ENCODE results near the gene ALDH1A3. TPM values are rescaled to one million over a fixed set of nuclear protein-coding genes. Genes with fewer than 3 reads are reported as not detected.

Gene ALDH1A3
- total and polyA plus RNA-seq, 5 experiments from 2014 or later = not detected

DNA sequence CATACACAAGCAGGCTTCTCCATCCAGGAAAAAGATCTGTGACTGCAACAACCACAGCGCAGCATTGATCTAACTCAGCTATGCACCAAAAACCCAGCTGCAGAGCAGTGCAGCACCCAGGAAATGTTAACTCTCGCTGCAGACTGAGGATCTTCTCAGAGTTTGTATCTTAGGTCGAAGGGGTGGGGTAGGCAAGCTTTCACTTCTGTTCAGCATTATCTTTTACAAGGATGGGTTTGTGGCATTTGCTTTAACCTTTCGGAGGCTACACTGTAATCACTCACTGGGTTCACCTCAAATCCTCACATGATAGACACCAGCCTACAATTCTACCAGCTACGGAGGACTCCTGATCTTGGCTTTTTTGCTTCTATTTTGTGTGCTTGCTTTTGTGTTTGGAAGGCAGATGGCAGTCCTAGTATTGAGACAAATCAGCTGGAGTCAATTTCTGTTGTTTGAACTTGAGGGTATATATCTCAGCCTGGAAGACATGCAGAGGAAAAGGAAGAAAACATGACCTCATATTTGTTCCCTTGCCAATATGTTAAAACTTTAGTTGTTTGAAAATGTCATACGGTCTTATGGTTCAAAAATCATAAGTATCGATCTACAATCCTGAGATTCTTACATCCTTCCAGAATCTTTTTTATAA, 64.7 kb downstream of the ALDH1A3 start:
- Mint-ChIP-seq H3K27me3 (peaks cover 3 to 20% (median 11%) of the 10 kb centered on the region in 5 donors), H3K4me3 (no peak overlapping the region), H3K27ac (no peak overlapping the region), H3K4me1 (peaks cover 0 to 8% (median 0%) of the 10 kb centered on the region in 4 donors), H3K9me3 (no peaks in the 10 kb centered on the region), H3K36me3 (no peaks in the 10 kb centered on the region)
- POLR2A ChIA-PET = no interaction called here
- ATAC-seq (no peak), DNase-seq (no peak)

DNA sequence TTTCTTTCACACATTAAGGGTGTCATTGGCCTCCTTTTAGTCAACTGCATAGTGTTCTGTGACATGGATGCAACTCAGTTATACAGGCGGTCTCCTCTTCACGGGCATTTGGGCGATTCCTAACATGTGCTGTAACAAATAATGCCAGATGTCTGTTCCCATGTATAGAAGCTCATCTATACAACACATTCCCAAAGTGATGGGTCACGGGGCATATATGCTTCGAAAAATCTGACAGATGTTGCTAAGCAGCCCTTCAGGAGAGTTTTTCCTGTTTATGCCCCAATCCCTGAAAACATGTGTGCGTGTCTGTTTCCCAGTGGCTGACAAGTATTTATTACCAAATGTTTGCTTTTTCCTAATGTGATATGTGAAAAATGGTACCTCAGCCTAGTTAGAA, 65.4 kb downstream of the ALDH1A3 start:
- Mint-ChIP-seq H3K27me3 (peaks cover 3 to 20% (median 12%) of the 10 kb centered on the region in 5 donors), H3K4me3 (no peak overlapping the region), H3K27ac (no peak overlapping the region), H3K36me3 (no peaks in the 10 kb centered on the region), H3K9me3 (no peaks in the 10 kb centered on the region), H3K4me1 (peaks cover 0 to 9% (median 0%) of the 10 kb centered on the region in 4 donors)
- no peak for DNase-seq
- POLR2A ChIA-PET = no interaction called here
- no peak for ATAC-seq

DNA sequence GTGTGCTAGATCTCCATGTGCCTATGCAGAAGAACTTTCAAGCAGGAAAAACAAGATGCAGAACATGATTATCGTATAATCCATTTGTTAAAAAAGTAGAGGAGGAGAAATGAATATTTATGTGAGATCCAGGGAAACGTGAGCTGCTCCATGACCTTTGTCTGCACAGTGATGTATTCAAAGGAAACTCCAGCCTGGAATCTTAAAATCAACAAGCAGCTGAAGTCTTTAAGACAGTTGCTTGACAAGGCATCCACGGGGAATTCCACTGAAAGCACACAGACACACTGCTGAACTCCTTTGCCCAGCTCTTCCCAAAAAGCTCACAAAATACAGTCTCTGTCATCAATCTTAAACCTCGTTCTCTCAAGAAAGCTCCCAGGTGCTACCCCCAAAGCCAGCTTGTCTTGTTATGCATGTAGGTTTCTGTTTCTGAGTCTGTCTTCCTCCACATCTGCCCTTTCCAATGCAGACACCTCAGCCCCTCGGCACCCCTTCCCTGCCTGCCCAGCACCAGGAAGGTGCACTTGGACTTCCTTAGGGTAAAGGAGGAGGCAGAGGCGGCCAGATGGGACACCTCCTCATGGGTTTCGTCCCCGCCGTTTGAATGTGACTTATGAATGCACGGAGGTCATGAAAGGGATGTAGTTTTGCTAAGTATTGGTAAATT, 68.3 kb downstream of the ALDH1A3 start:
- DNase-seq (no peak), ATAC-seq (no peak)
- POLR2A ChIA-PET = no interaction called here
- Mint-ChIP-seq H3K4me3 (no peak overlapping the region), H3K4me1 (peaks cover 0 to 9% (median 0%) of the 10 kb centered on the region in 4 donors), H3K27me3 (peaks cover 7 to 29% (median 12%) of the 10 kb centered on the region in 5 donors), H3K36me3 (peaks cover 0 to 4% (median 0%) of the 10 kb centered on the region in 3 donors), H3K9me3 (peaks cover 0 to 3% (median 0%) of the 10 kb centered on the region in 9 donors), H3K27ac (no peak overlapping the region)

DNA sequence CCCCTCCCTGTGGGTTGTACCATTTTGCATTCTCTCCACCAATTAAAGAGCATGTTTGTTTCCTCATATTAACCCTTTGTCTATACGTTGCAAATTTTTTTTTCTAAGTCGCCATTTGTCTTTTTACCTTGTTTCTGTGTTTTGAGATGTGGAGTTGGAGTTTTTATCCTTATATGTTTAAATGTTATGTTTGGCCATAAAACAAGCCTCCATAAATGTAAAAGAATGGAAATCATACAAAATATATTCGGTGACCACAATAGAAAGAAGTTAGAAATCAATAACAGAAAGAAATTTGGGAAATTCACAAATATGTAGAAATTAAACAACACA, 68.8 kb downstream of the ALDH1A3 start:
- Mint-ChIP-seq H3K27me3 (peaks cover 7 to 29% (median 12%) of the 10 kb centered on the region in 5 donors), H3K4me1 (peaks cover 0 to 9% (median 0%) of the 10 kb centered on the region in 4 donors), H3K36me3 (peaks cover 0 to 4% (median 0%) of the 10 kb centered on the region in 3 donors), H3K9me3 (peaks cover 0 to 3% (median 0%) of the 10 kb centered on the region in 9 donors), H3K4me3 (no peak overlapping the region), H3K27ac (no peak overlapping the region)
- no peak for DNase-seq
- POLR2A ChIA-PET = no interaction called here
- ATAC-seq = no peak

DNA sequence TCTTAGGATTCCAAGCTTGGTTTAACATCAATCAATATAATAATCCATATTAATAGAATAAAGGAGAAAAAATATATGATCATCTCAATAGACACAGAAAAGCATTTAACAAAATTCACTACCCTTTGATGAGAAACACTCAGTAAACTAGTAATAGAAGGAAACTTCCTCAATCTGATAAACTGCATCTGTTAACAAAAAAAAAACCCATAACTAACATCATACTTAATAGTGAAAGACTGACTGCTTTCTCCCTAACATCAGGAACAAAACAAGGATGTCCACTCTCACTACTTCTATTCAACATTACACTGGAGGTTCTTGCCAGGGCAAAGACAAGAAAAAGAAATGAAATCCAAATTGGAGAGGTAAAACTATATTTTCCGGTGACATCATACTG, 70.1 kb downstream of the ALDH1A3 start:
- H3K4me1 Mint-ChIP-seq = peaks cover 0 to 1% (median 0%) of the 10 kb centered on the region in 4 donors
- ATAC-seq = no peak

DNA sequence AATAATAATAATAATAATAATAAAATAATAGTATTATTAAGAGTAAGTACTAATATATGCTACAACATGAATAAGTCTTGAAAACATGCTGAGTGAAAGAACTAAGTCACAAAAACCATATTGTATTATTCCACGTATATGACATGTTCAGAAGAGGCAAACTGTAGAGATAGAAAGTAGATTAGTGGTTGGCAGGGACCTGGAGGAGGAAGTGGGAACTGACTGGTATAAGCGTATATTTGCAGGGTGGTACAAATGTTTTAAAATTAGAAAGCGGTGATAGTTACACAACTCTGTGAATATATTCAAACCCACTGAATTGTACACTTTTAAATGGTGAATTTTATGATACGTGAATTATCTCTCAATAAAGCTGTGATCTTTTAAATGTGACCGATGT, 72.3 kb downstream of the ALDH1A3 start:
- peaks cover 0 to 1% (median 0%) of the 10 kb centered on the region in 4 donors for H3K4me1 Mint-ChIP-seq
- no peak overlapping the region for H3K4me3 Mint-ChIP-seq
- peaks cover 0 to 4% (median 0%) of the 10 kb centered on the region in 3 donors for H3K36me3 Mint-ChIP-seq
- POLR2A ChIA-PET = no interaction called here
- H3K27me3 Mint-ChIP-seq = peaks cover 7 to 29% (median 14%) of the 10 kb centered on the region in 5 donors
- no peak for DNase-seq
- no peak overlapping the region for H3K27ac Mint-ChIP-seq
- peaks cover 0 to 3% (median 0%) of the 10 kb centered on the region in 9 donors for H3K9me3 Mint-ChIP-seq
- no peak for ATAC-seq

More for the DNA sequence above, 70.1 kb downstream of the ALDH1A3 start:
- no peak overlapping the region for H3K27ac Mint-ChIP-seq
- peaks cover 0 to 3% (median 0%) of the 10 kb centered on the region in 9 donors for H3K9me3 Mint-ChIP-seq
- no peak for DNase-seq
- no peak overlapping the region for H3K4me3 Mint-ChIP-seq
- H3K36me3 Mint-ChIP-seq = peaks cover 0 to 4% (median 0%) of the 10 kb centered on the region in 3 donors
- POLR2A ChIA-PET = no interaction called here
- H3K27me3 Mint-ChIP-seq = peaks cover 7 to 29% (median 12%) of the 10 kb centered on the region in 5 donors

DNA sequence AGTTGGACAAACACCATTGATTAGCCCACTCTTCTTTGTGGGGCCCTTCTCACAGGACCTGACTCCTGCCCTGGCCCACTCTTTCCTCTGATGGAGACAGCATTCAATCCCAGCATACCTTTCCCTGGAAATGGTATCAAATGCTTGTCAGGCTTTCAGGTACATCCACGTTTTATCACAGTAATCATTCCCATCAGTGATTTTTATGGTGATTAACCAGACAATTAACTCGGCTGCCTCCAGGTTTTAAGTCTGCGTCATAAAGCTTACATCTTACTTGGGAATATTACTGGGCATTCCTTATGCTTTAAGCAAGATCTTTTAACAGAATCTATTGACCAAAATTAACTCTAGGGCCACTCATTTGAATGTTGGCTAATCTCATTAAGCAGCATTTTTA, 72.9 kb downstream of the ALDH1A3 start:
- no peak for ATAC-seq
- POLR2A ChIA-PET = no interaction called here
- Mint-ChIP-seq H3K4me1 (peaks cover 0 to 1% (median 0%) of the 10 kb centered on the region in 4 donors), H3K36me3 (peaks cover 0 to 4% (median 0%) of the 10 kb centered on the region in 3 donors), H3K27me3 (peaks cover 7 to 31% (median 12%) of the 10 kb centered on the region in 5 donors), H3K9me3 (peaks cover 0 to 3% (median 0%) of the 10 kb centered on the region in 9 donors), H3K4me3 (no peak overlapping the region), H3K27ac (no peak overlapping the region)
- DNase-seq = no peak

DNA sequence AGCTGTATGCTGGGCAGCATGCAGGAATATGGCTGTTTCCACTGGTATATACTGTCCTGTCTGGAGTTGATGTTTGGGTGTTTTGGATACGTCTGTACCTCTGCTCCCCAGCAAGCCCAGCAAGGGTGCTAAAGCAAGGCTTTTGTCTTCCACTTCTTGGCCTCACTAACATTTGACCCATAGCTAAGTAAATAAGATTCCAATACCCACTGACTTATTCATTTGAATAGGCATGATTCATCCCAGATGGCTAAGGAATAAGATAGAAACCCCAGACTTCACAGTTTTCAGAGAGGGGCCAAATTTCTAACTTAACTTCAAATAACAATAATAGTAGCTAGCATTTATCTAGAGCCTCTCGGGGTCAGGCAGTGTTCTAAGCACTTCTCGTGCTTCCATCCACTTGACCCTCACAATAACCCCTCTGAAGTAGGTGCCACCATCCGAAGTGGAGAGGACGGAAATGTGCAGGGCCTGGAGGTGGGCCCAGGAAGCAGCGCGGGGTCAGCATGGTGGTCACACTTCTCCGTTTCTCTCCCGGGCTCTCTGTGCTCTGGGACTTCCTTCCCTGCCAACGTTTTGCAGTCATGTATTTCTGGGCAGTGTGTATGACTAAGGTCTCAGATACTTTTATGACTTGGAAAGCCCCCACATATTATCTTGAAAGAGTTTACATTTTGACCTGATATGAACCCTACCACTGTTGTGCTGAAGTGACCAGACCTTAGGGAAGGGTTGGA, 78.9 kb downstream of the ALDH1A3 start:
- no peak overlapping the region for H3K27ac Mint-ChIP-seq
- POLR2A ChIA-PET = no interaction called here

DNA sequence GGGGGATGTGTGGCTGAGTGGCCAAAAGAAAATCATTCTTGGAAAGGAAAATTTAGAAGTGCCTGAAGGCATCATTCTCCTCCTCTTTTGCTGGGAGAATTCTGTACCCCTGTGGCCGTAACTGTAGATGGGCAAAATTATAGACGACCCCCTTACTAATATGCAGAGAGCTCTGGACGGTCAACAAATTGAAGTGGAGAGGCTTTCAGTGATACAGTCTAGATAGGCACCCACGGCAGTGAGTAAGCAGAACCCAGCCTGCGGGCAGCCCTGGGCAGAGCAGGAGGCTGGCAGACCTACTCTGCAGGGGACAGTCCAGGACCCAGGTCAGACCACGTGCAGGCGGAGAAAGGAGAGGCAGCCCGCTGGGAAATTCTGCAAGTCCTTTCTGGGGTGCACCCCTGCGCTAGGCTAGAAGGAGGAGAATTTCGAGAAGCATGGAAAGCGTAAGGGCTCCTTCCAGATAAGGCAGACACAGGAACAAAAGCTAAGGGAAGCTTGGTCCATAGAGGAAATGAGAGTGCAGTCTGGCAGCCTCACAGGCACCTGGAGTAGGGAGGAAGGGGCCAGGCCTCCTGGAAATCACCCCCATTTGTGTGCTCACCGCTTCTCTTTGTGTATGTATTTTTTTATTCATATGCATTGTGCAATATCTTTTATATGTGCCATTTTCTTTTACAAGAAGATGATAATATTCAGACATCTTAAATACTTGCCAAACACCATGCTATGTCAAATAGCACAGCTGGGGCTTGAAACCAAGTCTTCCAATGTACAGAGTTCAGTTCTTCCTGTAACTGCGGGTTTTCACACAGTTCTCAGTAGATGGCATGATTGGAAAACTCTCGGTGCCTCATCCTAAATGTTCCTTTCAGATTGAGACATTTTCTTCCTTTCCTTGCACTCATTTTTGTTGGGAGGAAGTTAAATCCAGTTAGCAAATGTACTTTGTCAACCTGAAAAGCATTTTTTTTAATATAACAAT, 79.7 kb downstream of the ALDH1A3 start:
- Mint-ChIP-seq H3K9me3 (no peaks in the 10 kb centered on the region), H3K4me3 (no peak overlapping the region), H3K27me3 (peaks cover 4 to 45% (median 21%) of the 10 kb centered on the region in 5 donors), H3K4me1 (peaks cover 0 to 2% (median 0%) of the 10 kb centered on the region in 4 donors), H3K27ac (no peak overlapping the region), H3K36me3 (no peaks in the 10 kb centered on the region)
- no peak for DNase-seq
- ATAC-seq = no peak
- POLR2A ChIA-PET = no interaction called here

More for the DNA sequence above, 78.9 kb downstream of the ALDH1A3 start:
- H3K36me3 Mint-ChIP-seq = no peaks in the 10 kb centered on the region
- ATAC-seq (no peak), DNase-seq (no peak)
- H3K9me3 Mint-ChIP-seq = no peaks in the 10 kb centered on the region
- peaks cover 0 to 2% (median 0%) of the 10 kb centered on the region in 4 donors for H3K4me1 Mint-ChIP-seq
- no peak overlapping the region for H3K4me3 Mint-ChIP-seq
- peaks cover 4 to 36% (median 18%) of the 10 kb centered on the region in 5 donors for H3K27me3 Mint-ChIP-seq

Other genes with a start within 250 kb of the ALDH1A3 start
- 1 to 10 TPM in 1 of 2 experiments, under 1 TPM in 1; 0.78 to 2.7 TPM for gene LRRK1, start 39.5 kb downstream of the ALDH1A3 start, total RNA-seq
- not detected for gene LRRK1, start 39.5 kb downstream of the ALDH1A3 start, polyA plus RNA-seq